ENCODE measurements around the gene ALDH1B1. TPM values are rescaled to one million over a fixed set of nuclear protein-coding genes. Genes with fewer than 3 reads are reported as not detected.

ALDH1B1 gene
- total and polyA plus RNA-seq, 5 donors = 11.5 to 27.2 (median 13.5) TPM

- H3K27me3 ChIP-seq (ENCODE audit: control insufficient read depth, insufficient read depth) = no peaks in the 10 kb centered on the region
- peak in 1 of 2 donors; percentile 34 for ATAC-seq
- no peak for DNase-seq
- intact Hi-C loops (cut with DNase I) = no loop called here
- H3K4me1 ChIP-seq (ENCODE audit: control insufficient read depth, insufficient read depth, low read length) = no peaks in the 10 kb centered on the region
- no peak overlapping the region for H3K27ac ChIP-seq (ENCODE audit: low read length)
- 23% methylated on average over 3 of the region's 3 CpGs for WGBS
- no peaks in the 10 kb centered on the region for H3K9me3 ChIP-seq (ENCODE audit: control insufficient read depth, low read length)
- no peak overlapping the region for H3K4me3 ChIP-seq (ENCODE audit: low read length)
Observed at GRCh38 chr9:38432922-38433510, 40.5 kb downstream of the ALDH1B1 start.

GRCh38 chr9:38434365-38434764 is 41.9 kb downstream of the ALDH1B1 start:
- ATAC-seq (no peak), DNase-seq (no peak)
- H3K4me1 ChIP-seq (ENCODE audit: control insufficient read depth, insufficient read depth, low read length) = no peaks in the 10 kb centered on the region
- H3K4me3 ChIP-seq (ENCODE audit: low read length) = no peak overlapping the region
- 46% methylated on average over 3 of the region's 3 CpGs for WGBS
- no peak overlapping the region for H3K27ac ChIP-seq (ENCODE audit: low read length)
- H3K27me3 ChIP-seq (ENCODE audit: control insufficient read depth, insufficient read depth) = no peaks in the 10 kb centered on the region
- intact Hi-C loops (cut with DNase I) = no loop called here
- no peaks in the 10 kb centered on the region for H3K9me3 ChIP-seq (ENCODE audit: control insufficient read depth, low read length)

GRCh38 chr9:38434853-38435252 is 42.4 kb downstream of the ALDH1B1 start:
- peak in 1 of 2 donors; percentile 39 for ATAC-seq
- DNase-seq = no peak
- H3K4me3 ChIP-seq (ENCODE audit: low read length) = no peak overlapping the region
- H3K4me1 ChIP-seq (ENCODE audit: control insufficient read depth, insufficient read depth, low read length) = no peaks in the 10 kb centered on the region
- H3K27me3 ChIP-seq (ENCODE audit: control insufficient read depth, insufficient read depth) = no peaks in the 10 kb centered on the region
- intact Hi-C loops (cut with DNase I) = no loop called here
- H3K9me3 ChIP-seq (ENCODE audit: control insufficient read depth, low read length) = no peaks in the 10 kb centered on the region
- 60% methylated on average over 3 of the region's 3 CpGs for WGBS
- H3K27ac ChIP-seq (ENCODE audit: low read length) = no peak overlapping the region

- no peak overlapping the region for H3K27ac ChIP-seq (ENCODE audit: low read length)
- intact Hi-C loops (cut with DNase I) = no loop called here
Observed at GRCh38 chr9:38435521-38435920, 43.0 kb downstream of the ALDH1B1 start.

GRCh38 chr9:38436708-38437107 is 44.2 kb downstream of the ALDH1B1 start:
- intact Hi-C loops (cut with DNase I) = no loop called here
- ATAC-seq = no peak
- no peaks in the 10 kb centered on the region for H3K9me3 ChIP-seq (ENCODE audit: control insufficient read depth, low read length)

More at GRCh38 chr9:38435521-38435920, 43.0 kb downstream of the ALDH1B1 start:
- no peaks in the 10 kb centered on the region for H3K9me3 ChIP-seq (ENCODE audit: control insufficient read depth, low read length)
- no peak for ATAC-seq
- H3K4me3 ChIP-seq (ENCODE audit: low read length) = no peak overlapping the region
- DNase-seq = no peak
- no peaks in the 10 kb centered on the region for H3K4me1 ChIP-seq (ENCODE audit: control insufficient read depth, insufficient read depth, low read length)
- WGBS = 66% methylated on average over 2 of the region's 2 CpGs
- H3K27me3 ChIP-seq (ENCODE audit: control insufficient read depth, insufficient read depth) = no peaks in the 10 kb centered on the region

GRCh38 chr9:38437193-38437823 is 44.8 kb downstream of the ALDH1B1 start:
- H3K4me3 ChIP-seq (ENCODE audit: low read length) = no peak overlapping the region
- H3K4me1 ChIP-seq (ENCODE audit: control insufficient read depth, insufficient read depth, low read length) = no peaks in the 10 kb centered on the region
- H3K27ac ChIP-seq (ENCODE audit: low read length) = no peak overlapping the region
- WGBS = 81% methylated on average over 11 of the region's 11 CpGs
- intact Hi-C loops (cut with DNase I) = no loop called here
- no peaks in the 10 kb centered on the region for H3K27me3 ChIP-seq (ENCODE audit: control insufficient read depth, insufficient read depth)
- H3K9me3 ChIP-seq (ENCODE audit: control insufficient read depth, low read length) = no peaks in the 10 kb centered on the region
- DNase-seq (no peak), ATAC-seq (no peak)

More at GRCh38 chr9:38436708-38437107, 44.2 kb downstream of the ALDH1B1 start:
- DNase-seq = no peak
- H3K27ac ChIP-seq (ENCODE audit: low read length) = no peak overlapping the region
- H3K4me3 ChIP-seq (ENCODE audit: low read length) = no peak overlapping the region
- no peaks in the 10 kb centered on the region for H3K4me1 ChIP-seq (ENCODE audit: control insufficient read depth, insufficient read depth, low read length)
- no peaks in the 10 kb centered on the region for H3K27me3 ChIP-seq (ENCODE audit: control insufficient read depth, insufficient read depth)
- WGBS = 94% methylated on average over 2 of the region's 2 CpGs

- H3K4me1 ChIP-seq (ENCODE audit: control insufficient read depth, insufficient read depth, low read length) = no peaks in the 10 kb centered on the region
- DNase-seq = no peak
- H3K27ac ChIP-seq (ENCODE audit: low read length) = no peak overlapping the region
- no peaks in the 10 kb centered on the region for H3K9me3 ChIP-seq (ENCODE audit: control insufficient read depth, low read length)
- ATAC-seq = no peak
- intact Hi-C loops (cut with DNase I) = no loop called here
- no peaks in the 10 kb centered on the region for H3K27me3 ChIP-seq (ENCODE audit: control insufficient read depth, insufficient read depth)
- H3K4me3 ChIP-seq (ENCODE audit: low read length) = no peak overlapping the region
- 65% methylated on average over 3 of the region's 3 CpGs for WGBS
Observed at GRCh38 chr9:38439291-38439915, 46.9 kb downstream of the ALDH1B1 start.

- intact Hi-C loops (cut with DNase I) = no loop called here
- H3K27ac ChIP-seq (ENCODE audit: low read length) = no peak overlapping the region
- H3K9me3 ChIP-seq (ENCODE audit: control insufficient read depth, low read length) = no peaks in the 10 kb centered on the region
- no peaks in the 10 kb centered on the region for H3K27me3 ChIP-seq (ENCODE audit: control insufficient read depth, insufficient read depth)
- no peak overlapping the region for H3K4me3 ChIP-seq (ENCODE audit: low read length)
- no peak for ATAC-seq
- DNase-seq = no peak
- 92% methylated on average over 1 of the region's 1 CpG for WGBS
- no peaks in the 10 kb centered on the region for H3K4me1 ChIP-seq (ENCODE audit: control insufficient read depth, insufficient read depth, low read length)
Observed at GRCh38 chr9:38439916-38440301, 47.4 kb downstream of the ALDH1B1 start.

- Histone ChIP-seq H3K4me3 (ENCODE audit: low read length) (no peak overlapping the region), H3K27me3 (ENCODE audit: control insufficient read depth, insufficient read depth) (no peaks in the 10 kb centered on the region), H3K27ac (ENCODE audit: low read length) (no peak overlapping the region), H3K9me3 (ENCODE audit: control insufficient read depth, low read length) (no peaks in the 10 kb centered on the region), H3K4me1 (ENCODE audit: control insufficient read depth, insufficient read depth, low read length) (no peaks in the 10 kb centered on the region)
- 81% methylated on average over 3 of the region's 3 CpGs for WGBS
- intact Hi-C loops (cut with DNase I) = no loop called here
- ATAC-seq (no peak), DNase-seq (no peak)
Observed at GRCh38 chr9:38440516-38440915, 48.0 kb downstream of the ALDH1B1 start.

- WGBS = 86% methylated on average over 8 of the region's 8 CpGs
Observed at GRCh38 chr9:38441347-38442085, 49.0 kb downstream of the ALDH1B1 start.

More at GRCh38 chr9:38441347-38442085, 49.0 kb downstream of the ALDH1B1 start:
- Histone ChIP-seq H3K27ac (ENCODE audit: low read length) (no peak overlapping the region), H3K9me3 (ENCODE audit: control insufficient read depth, low read length) (no peaks in the 10 kb centered on the region), H3K4me1 (ENCODE audit: control insufficient read depth, insufficient read depth, low read length) (no peaks in the 10 kb centered on the region), H3K4me3 (ENCODE audit: low read length) (no peak overlapping the region), H3K27me3 (ENCODE audit: control insufficient read depth, insufficient read depth) (no peaks in the 10 kb centered on the region)
- no peak for ATAC-seq
- no peak for DNase-seq
- intact Hi-C loops (cut with DNase I) = no loop called here

Measured in right cardiac atrium (tissue), 5 donors.